ENCODE results near the gene ATP9A. TPM values are rescaled to one million over a fixed set of nuclear protein-coding genes. Genes with fewer than 3 reads are reported as not detected.

The ATP9A gene
- total and polyA plus RNA-seq, 2 donors (not counting 3 experiments of a cell fraction or from before 2014, with no cell fraction given), result 20.9 to 41.5 TPM

GRCh38 chr20:51768759-51769517 is 748 bp upstream of the ATP9A start:
- BruUV-seq (replicated peaks), result no TSS peak
- CTCF ChIA-PET, result interaction anchor here (0.7 kb wide), 1 partner anchor 68 kb away, joined by 4 read pairs; no protein-coding TSS in a partner anchor
- Histone ChIP-seq H3K79me2 (ENCODE audit: control insufficient read depth, insufficient read depth, low read length) (peaks cover 3% of the 10 kb centered on the region), H3K27me3 (ENCODE audit: control insufficient read depth in 2 of 2, insufficient read depth in 2 of 2, low read length in 2 of 2) (no peaks in the 10 kb centered on the region), H3K4me1 (ENCODE audit: control insufficient read depth, extremely low read depth, insufficient read depth, low read length) (no peaks in the 10 kb centered on the region), H3K9me3 (replicated peaks; ENCODE audit: control insufficient read depth, insufficient read depth, low read length) (no peaks in the 10 kb centered on the region), H3K4me2 (ENCODE audit: insufficient read depth, low read length) (no peak overlapping the region), H4K20me1 (replicated peaks; ENCODE audit: control insufficient read depth, extremely low read depth, insufficient read depth, low read length) (no peaks in the 10 kb centered on the region), H3K4me3 (replicated peaks in 1 of 3; ENCODE audit: insufficient read depth in 1 of 3, low read depth in 1 of 3, low read length in 3 of 3) (peak overlapping the region in 1 of 3 experiments; percentile 30), H3K9ac (replicated peaks; ENCODE audit: extremely low read depth, insufficient read depth, low read length) (no peak overlapping the region), H3K36me3 (ENCODE audit: control insufficient read depth in 2 of 2, extremely low read depth in 1 of 2, insufficient read depth in 2 of 2, low read length in 2 of 2) (no peaks in the 10 kb centered on the region), H3K9me1 (replicated peaks; ENCODE audit: control insufficient read depth, extremely low read depth, insufficient read depth, low read length) (no peaks in the 10 kb centered on the region), H2AFZ (ENCODE audit: low read depth, low read length) (no peak overlapping the region), H3K27ac (ENCODE audit: insufficient read depth, low read depth, low read length) (no peak overlapping the region)
- dilution Hi-C loops (cut with MboI; ENCODE audit: extremely low pct_ligation_motif_present, low sequenced_read_pairs), result no loop called here
- DNase-seq (ENCODE audit: low read depth, low spot score), result peak; percentile 21
- POLR2A ChIA-PET, result no interaction called here
- peak; percentile 33 for FAIRE-seq
- intact Hi-C loops (cut with micrococcal nuclease), result loop anchor here (5.0 to 10.0 kb wide), 3 partner anchors 72 to 404 kb away; no protein-coding TSS in a partner anchor
- TF ChIP-seq JUN (IDR thresholded peaks at IDR 0.05; ENCODE audit: borderline replicate concordance, insufficient read depth, insufficient read length, low read depth) (no peak), MYC (IDR thresholded peaks at IDR 0.05; ENCODE audit: low read depth, low read length) (no peak), CTCF (IDR thresholded peaks at IDR 0.05; ENCODE audit: extremely low read depth in 1 of 2, insufficient read depth in 1 of 2, low read depth in 1 of 2, low read length in 2 of 2) (no peak), FOS (IDR thresholded peaks at IDR 0.05; ENCODE audit: borderline replicate concordance, insufficient read depth, low read length) (no peak), POLR2AphosphoS5 (IDR thresholded peaks at IDR 0.05; ENCODE audit: insufficient read depth, low read depth, low read length) (no peak), POLR2A (IDR thresholded peaks at IDR 0.05; ENCODE audit: low read depth, low read length) (no peak), GATA2 (IDR thresholded peaks at IDR 0.05; ENCODE audit: insufficient read depth, insufficient read length, low read depth, low read length) (no peak), EZH2 (IDR thresholded peaks at IDR 0.05; ENCODE audit: borderline replicate concordance, low read depth, low read length, severe bottlenecking) (no peak), MAX (IDR thresholded peaks at IDR 0.05; ENCODE audit: insufficient read depth, insufficient read length) (no peak)
